ENCODE measurements around the gene VPS13C. TPM values are rescaled to one million over a fixed set of nuclear protein-coding genes. Genes with fewer than 3 reads are reported as not detected.

Gene VPS13C
- total and polyA plus RNA-seq, 2 experiments from 2014 or later, result 10.2 to 20.5 TPM

DNA sequence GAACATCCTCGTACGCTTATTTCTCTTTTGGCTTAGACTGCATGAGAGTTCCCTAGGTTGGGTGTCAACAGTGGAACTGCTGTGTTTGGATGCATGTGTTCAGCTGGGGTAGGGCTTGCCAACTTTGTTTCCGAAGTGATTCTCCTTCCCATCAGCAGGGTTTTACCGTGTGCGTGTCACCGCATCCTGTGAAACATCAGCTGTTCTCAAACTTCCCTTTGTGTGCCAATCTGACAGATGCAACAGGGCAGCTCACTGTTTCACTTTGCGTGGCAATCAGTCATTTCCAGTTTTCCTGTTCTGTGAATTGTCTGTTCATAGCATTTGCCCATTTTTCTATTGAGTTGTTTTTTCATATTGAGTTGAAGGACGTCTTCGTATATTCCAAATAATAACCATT, 218.8 kb downstream of the VPS13C start:
- H3K79me2 ChIP-seq (replicated peaks; ENCODE audit: insufficient read depth), result no peaks in the 10 kb centered on the region
- H3K27me3 ChIP-seq (ENCODE audit: insufficient read depth), result no peaks in the 10 kb centered on the region
- Mint-ChIP-seq H3K9me3 (no peaks in the 10 kb centered on the region), H3K4me3 (no peak overlapping the region), H3K27me3 (ENCODE audit: insufficient read depth, low read depth, poor library complexity) (peaks cover 2% of the 10 kb centered on the region), H3K4me1 (no peaks in the 10 kb centered on the region), H3K36me3 (ENCODE audit: low read depth) (no peaks in the 10 kb centered on the region), H3K27ac (no peak overlapping the region)
- DNase-seq (ENCODE audit: low spot score), result no peak
- H3K36me3 ChIP-seq (ENCODE audit: insufficient read depth), result no peaks in the 10 kb centered on the region
- no peak for ATAC-seq
- no peaks in the 10 kb centered on the region for H3K4me1 ChIP-seq (ENCODE audit: insufficient read depth)
- H4K20me1 ChIP-seq (replicated peaks; ENCODE audit: insufficient read depth), result no peaks in the 10 kb centered on the region
- H3K4me2 ChIP-seq, result no peak overlapping the region
- no peak overlapping the region for H3K4me3 ChIP-seq
- H3K9me2 ChIP-seq (ENCODE audit: insufficient read depth), result no peaks in the 10 kb centered on the region
- H3K27ac ChIP-seq (ENCODE audit: low read depth), result no peak overlapping the region
- TF ChIP-seq ZNF114 (CRISPR knock-in tag; IDR thresholded peaks at IDR 0.05) (no peak), CREB1 (CRISPR knock-in tag; IDR thresholded peaks at IDR 0.05; ENCODE audit: low read depth) (no peak), NANOG (IDR thresholded peaks at IDR 0.05; ENCODE audit: borderline replicate concordance) (no peak), POLR2AphosphoS5 (IDR thresholded peaks at IDR 0.05; ENCODE audit: low read depth) (no peak), EZH2 (IDR thresholded peaks at IDR 0.05; ENCODE audit: low read depth, unreplicated experiment) (no peak), JUNB (IDR thresholded peaks at IDR 0.05; ENCODE audit: unreplicated experiment) (no peak), ZNF331 (CRISPR knock-in tag; IDR thresholded peaks at IDR 0.05; ENCODE audit: low read depth) (no peak)
- TF ChIP-seq, protein P1, sequence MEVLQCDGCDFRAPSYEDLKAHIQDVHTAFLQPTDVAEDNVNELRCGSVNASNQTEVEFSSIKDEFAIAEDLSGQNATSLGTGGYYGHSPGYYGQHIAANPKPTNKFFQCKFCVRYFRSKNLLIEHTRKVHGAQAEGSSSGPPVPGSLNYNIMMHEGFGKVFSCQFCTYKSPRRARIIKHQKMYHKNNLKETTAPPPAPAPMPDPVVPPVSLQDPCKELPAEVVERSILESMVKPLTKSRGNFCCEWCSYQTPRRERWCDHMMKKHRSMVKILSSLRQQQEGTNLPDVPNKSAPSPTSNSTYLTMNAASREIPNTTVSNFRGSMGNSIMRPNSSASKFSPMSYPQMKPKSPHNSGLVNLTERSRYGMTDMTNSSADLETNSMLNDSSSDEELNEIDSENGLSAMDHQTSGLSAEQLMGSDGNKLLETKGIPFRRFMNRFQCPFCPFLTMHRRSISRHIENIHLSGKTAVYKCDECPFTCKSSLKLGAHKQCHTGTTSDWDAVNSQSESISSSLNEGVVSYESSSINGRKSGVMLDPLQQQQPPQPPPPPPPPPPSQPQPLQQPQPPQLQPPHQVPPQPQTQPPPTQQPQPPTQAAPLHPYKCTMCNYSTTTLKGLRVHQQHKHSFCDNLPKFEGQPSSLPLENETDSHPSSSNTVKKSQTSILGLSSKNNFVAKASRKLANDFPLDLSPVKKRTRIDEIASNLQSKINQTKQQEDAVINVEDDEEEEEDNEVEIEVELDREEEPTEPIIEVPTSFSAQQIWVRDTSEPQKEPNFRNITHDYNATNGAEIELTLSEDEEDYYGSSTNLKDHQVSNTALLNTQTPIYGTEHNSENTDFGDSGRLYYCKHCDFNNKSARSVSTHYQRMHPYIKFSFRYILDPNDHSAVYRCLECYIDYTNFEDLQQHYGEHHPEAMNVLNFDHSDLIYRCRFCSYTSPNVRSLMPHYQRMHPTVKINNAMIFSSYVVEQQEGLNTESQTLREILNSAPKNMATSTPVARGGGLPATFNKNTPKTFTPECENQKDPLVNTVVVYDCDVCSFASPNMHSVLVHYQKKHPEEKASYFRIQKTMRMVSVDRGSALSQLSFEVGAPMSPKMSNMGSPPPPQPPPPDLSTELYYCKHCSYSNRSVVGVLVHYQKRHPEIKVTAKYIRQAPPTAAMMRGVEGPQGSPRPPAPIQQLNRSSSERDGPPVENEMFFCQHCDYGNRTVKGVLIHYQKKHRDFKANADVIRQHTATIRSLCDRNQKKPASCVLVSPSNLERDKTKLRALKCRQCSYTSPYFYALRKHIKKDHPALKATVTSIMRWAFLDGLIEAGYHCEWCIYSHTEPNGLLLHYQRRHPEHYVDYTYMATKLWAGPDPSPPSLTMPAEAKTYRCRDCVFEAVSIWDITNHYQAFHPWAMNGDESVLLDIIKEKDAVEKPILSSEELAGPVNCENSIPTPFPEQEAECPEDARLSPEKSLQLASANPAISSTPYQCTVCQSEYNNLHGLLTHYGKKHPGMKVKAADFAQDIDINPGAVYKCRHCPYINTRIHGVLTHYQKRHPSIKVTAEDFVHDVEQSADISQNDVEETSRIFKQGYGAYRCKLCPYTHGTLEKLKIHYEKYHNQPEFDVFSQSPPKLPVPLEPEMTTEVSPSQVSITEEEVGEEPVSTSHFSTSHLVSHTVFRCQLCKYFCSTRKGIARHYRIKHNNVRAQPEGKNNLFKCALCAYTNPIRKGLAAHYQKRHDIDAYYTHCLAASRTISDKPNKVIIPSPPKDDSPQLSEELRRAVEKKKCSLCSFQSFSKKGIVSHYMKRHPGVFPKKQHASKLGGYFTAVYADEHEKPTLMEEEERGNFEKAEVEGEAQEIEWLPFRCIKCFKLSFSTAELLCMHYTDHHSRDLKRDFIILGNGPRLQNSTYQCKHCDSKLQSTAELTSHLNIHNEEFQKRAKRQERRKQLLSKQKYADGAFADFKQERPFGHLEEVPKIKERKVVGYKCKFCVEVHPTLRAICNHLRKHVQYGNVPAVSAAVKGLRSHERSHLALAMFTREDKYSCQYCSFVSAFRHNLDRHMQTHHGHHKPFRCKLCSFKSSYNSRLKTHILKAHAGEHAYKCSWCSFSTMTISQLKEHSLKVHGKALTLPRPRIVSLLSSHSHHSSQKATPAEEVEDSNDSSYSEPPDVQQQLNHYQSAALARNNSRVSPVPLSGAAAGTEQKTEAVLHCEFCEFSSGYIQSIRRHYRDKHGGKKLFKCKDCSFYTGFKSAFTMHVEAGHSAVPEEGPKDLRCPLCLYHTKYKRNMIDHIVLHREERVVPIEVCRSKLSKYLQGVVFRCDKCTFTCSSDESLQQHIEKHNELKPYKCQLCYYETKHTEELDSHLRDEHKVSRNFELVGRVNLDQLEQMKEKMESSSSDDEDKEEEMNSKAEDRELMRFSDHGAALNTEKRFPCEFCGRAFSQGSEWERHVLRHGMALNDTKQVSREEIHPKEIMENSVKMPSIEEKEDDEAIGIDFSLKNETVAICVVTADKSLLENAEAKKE (CRISPR knock-in tag; IDR thresholded peaks at IDR 0.05), result no peak
- TF ChIP-seq, protein P2, sequence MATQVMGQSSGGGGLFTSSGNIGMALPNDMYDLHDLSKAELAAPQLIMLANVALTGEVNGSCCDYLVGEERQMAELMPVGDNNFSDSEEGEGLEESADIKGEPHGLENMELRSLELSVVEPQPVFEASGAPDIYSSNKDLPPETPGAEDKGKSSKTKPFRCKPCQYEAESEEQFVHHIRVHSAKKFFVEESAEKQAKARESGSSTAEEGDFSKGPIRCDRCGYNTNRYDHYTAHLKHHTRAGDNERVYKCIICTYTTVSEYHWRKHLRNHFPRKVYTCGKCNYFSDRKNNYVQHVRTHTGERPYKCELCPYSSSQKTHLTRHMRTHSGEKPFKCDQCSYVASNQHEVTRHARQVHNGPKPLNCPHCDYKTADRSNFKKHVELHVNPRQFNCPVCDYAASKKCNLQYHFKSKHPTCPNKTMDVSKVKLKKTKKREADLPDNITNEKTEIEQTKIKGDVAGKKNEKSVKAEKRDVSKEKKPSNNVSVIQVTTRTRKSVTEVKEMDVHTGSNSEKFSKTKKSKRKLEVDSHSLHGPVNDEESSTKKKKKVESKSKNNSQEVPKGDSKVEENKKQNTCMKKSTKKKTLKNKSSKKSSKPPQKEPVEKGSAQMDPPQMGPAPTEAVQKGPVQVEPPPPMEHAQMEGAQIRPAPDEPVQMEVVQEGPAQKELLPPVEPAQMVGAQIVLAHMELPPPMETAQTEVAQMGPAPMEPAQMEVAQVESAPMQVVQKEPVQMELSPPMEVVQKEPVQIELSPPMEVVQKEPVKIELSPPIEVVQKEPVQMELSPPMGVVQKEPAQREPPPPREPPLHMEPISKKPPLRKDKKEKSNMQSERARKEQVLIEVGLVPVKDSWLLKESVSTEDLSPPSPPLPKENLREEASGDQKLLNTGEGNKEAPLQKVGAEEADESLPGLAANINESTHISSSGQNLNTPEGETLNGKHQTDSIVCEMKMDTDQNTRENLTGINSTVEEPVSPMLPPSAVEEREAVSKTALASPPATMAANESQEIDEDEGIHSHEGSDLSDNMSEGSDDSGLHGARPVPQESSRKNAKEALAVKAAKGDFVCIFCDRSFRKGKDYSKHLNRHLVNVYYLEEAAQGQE (IDR thresholded peaks at IDR 0.05; ENCODE audit: unreplicated experiment), result no peak
- TF ChIP-seq, protein P3, sequence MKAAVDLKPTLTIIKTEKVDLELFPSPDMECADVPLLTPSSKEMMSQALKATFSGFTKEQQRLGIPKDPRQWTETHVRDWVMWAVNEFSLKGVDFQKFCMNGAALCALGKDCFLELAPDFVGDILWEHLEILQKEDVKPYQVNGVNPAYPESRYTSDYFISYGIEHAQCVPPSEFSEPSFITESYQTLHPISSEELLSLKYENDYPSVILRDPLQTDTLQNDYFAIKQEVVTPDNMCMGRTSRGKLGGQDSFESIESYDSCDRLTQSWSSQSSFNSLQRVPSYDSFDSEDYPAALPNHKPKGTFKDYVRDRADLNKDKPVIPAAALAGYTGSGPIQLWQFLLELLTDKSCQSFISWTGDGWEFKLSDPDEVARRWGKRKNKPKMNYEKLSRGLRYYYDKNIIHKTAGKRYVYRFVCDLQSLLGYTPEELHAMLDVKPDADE (IDR thresholded peaks at IDR 0.05), result no peak
- TF ChIP-seq, protein P4, sequence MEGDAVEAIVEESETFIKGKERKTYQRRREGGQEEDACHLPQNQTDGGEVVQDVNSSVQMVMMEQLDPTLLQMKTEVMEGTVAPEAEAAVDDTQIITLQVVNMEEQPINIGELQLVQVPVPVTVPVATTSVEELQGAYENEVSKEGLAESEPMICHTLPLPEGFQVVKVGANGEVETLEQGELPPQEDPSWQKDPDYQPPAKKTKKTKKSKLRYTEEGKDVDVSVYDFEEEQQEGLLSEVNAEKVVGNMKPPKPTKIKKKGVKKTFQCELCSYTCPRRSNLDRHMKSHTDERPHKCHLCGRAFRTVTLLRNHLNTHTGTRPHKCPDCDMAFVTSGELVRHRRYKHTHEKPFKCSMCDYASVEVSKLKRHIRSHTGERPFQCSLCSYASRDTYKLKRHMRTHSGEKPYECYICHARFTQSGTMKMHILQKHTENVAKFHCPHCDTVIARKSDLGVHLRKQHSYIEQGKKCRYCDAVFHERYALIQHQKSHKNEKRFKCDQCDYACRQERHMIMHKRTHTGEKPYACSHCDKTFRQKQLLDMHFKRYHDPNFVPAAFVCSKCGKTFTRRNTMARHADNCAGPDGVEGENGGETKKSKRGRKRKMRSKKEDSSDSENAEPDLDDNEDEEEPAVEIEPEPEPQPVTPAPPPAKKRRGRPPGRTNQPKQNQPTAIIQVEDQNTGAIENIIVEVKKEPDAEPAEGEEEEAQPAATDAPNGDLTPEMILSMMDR (conservative IDR thresholded peaks at IDR 0.05; ENCODE audit: low read depth in 2 of 2), result no peak
- no peak overlapping the region for H2AFZ ChIP-seq
- H3F3A ChIP-seq (replicated peaks; ENCODE audit: low read depth), result no peaks in the 10 kb centered on the region

Measured in GM23338 (cell line).